ENCODE data around the gene THRAP3.

Gene THRAP3

GRCh38 chr1:36351227-36351977, 127.2 kb downstream of the THRAP3 start:
- DNase-seq (ENCODE audit: low spot score) = peak; percentile 97

- DNase-seq (ENCODE audit: low spot score) = peak; percentile 67
Measured at GRCh38 chr1:36352125-36352909, 128.1 kb downstream of the THRAP3 start.

GRCh38 chr1:36352910-36353878, 129.0 kb downstream of the THRAP3 start:
- DNase-seq (ENCODE audit: low spot score) = peak; percentile 67

- DNase-seq (ENCODE audit: low spot score) = no peak
Measured at GRCh38 chr1:36354486-36354885, 130.2 kb downstream of the THRAP3 start.
